Measurements from ENCODE around the gene PHF13. TPM values are rescaled to one million over a fixed set of nuclear protein-coding genes. Genes with fewer than 3 reads are reported as not detected.

The PHF13 gene
- total RNA-seq, 2 donors from 2014 or later = 5.0 to 8.1 TPM

- H3K27me3 ChIP-seq = no peaks in the 10 kb centered on the region
- H3K27ac ChIP-seq = peak overlapping the region; percentile 96 to 97
- TF ChIP-seq, protein P1, sequence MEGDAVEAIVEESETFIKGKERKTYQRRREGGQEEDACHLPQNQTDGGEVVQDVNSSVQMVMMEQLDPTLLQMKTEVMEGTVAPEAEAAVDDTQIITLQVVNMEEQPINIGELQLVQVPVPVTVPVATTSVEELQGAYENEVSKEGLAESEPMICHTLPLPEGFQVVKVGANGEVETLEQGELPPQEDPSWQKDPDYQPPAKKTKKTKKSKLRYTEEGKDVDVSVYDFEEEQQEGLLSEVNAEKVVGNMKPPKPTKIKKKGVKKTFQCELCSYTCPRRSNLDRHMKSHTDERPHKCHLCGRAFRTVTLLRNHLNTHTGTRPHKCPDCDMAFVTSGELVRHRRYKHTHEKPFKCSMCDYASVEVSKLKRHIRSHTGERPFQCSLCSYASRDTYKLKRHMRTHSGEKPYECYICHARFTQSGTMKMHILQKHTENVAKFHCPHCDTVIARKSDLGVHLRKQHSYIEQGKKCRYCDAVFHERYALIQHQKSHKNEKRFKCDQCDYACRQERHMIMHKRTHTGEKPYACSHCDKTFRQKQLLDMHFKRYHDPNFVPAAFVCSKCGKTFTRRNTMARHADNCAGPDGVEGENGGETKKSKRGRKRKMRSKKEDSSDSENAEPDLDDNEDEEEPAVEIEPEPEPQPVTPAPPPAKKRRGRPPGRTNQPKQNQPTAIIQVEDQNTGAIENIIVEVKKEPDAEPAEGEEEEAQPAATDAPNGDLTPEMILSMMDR (IDR thresholded peaks at IDR 0.05) = no peak
- H3K4me3 ChIP-seq = peak overlapping the region; percentile 97 to 98
- no peaks in the 10 kb centered on the region for H3K9me3 ChIP-seq
- H3K36me3 ChIP-seq = peaks cover 2% of the 10 kb centered on the region
- DNase-seq (ENCODE audit: low spot score) = no peak
- peaks cover 0 to 35% of the 10 kb centered on the region in 2 donors for H3K4me1 ChIP-seq
Measured at GRCh38 chr1:6614019-6614928, 743 bp downstream of the PHF13 start.

- TF ChIP-seq, protein P1 (IDR thresholded peaks at IDR 0.05) = no peak
- H3K4me3 ChIP-seq = peak overlapping the region; percentile 97 to 98
- H3K36me3 ChIP-seq = peaks cover 11% of the 10 kb centered on the region
- peak overlapping the region; percentile 96 to 97 for H3K27ac ChIP-seq
- no peak for DNase-seq (ENCODE audit: low spot score)
- H3K9me3 ChIP-seq = no peaks in the 10 kb centered on the region
- no peaks in the 10 kb centered on the region for H3K27me3 ChIP-seq
- peaks cover 0 to 26% of the 10 kb centered on the region in 2 donors for H3K4me1 ChIP-seq
Measured at GRCh38 chr1:6614929-6615785, 1.6 kb downstream of the PHF13 start.

GRCh38 chr1:6619045-6619444 lies 5.5 kb downstream of the PHF13 start:
- Histone ChIP-seq H3K27ac (no peak overlapping the region), H3K4me3 (no peak overlapping the region), H3K4me1 (peaks cover 0 to 12% of the 10 kb centered on the region in 2 donors), H3K36me3 (peaks cover 34% of the 10 kb centered on the region), H3K9me3 (no peaks in the 10 kb centered on the region), H3K27me3 (no peaks in the 10 kb centered on the region)
- DNase-seq (ENCODE audit: low spot score) = no peak
- TF ChIP-seq, protein P1 (IDR thresholded peaks at IDR 0.05) = no peak

- H3K27me3 ChIP-seq = no peaks in the 10 kb centered on the region
- H3K36me3 ChIP-seq = peaks cover 34% of the 10 kb centered on the region
- no peaks in the 10 kb centered on the region for H3K9me3 ChIP-seq
- H3K27ac ChIP-seq = no peak overlapping the region
- TF ChIP-seq, protein P1 (IDR thresholded peaks at IDR 0.05) = no peak
- H3K4me3 ChIP-seq = no peak overlapping the region
- no peak for DNase-seq (ENCODE audit: low spot score)
- H3K4me1 ChIP-seq = peaks cover 0 to 17% of the 10 kb centered on the region in 2 donors
Measured at GRCh38 chr1:6621429-6622391, 8.2 kb downstream of the PHF13 start.

Measured in right atrium auricular region (tissue), 2 donors.